Right kidney (tissue), 1 donor: Measurements from ENCODE around the gene GOT2.
A peak's percentile ranks its signal among the peaks of the same experiment; 100 is the strongest.
"Not testable (repeated sequence)": the region's sequence is repeated elsewhere in the genome, so short reads cannot be mapped to it uniquely, and the experiment has no call there.

ENCODE experiments used
- DNase-seq: peaks from one replicate; pipeline ENCODE4 v3.0.0-alpha.2; 2016

The GOT2 gene

GRCh38 chr16:58727028-58727781, 6.9 kb downstream of the GOT2 start:
- no peak for DNase-seq

GRCh38 chr16:58723109-58723508, 11.0 kb downstream of the GOT2 start:
- DNase-seq = no peak

GRCh38 chr16:58717994-58718393, 16.1 kb downstream of the GOT2 start:
- no peak for DNase-seq

GRCh38 chr16:58716468-58716867, 17.6 kb downstream of the GOT2 start:
- DNase-seq = no peak

GRCh38 chr16:58713742-58714141, 20.4 kb downstream of the GOT2 start:
- DNase-seq = no peak

GRCh38 chr16:58709333-58709732, 24.8 kb downstream of the GOT2 start:
- DNase-seq = peak; percentile 17

- DNase-seq = no peak
These were observed 35.0 kb downstream of the GOT2 start for GRCh38 chr16:58699151-58699550.

- DNase-seq = no peak
These were observed 38.7 kb downstream of the GOT2 start for GRCh38 chr16:58695368-58695767.

- DNase-seq = no peak
These were observed 41.7 kb downstream of the GOT2 start for GRCh38 chr16:58692450-58692849.

- DNase-seq = not testable (repeated sequence)
These were observed 47.0 kb downstream of the GOT2 start for GRCh38 chr16:58686985-58687706.

- no peak for DNase-seq
These were observed 49.0 kb downstream of the GOT2 start for GRCh38 chr16:58685084-58685449.

- DNase-seq = peak; percentile 75
These were observed 49.6 kb downstream of the GOT2 start, which contains the start of gene SLC38A7 for GRCh38 chr16:58684354-58685083. TSS of gene SLC38A7 (minus strand) at chr16:58684770. CDS start at chr16:58680126, 4,644 bp downstream.

- no peak for DNase-seq
These were observed 50.1 kb downstream of the GOT2 start for GRCh38 chr16:58684001-58684353.

- no peak for DNase-seq
These were observed 54.4 kb downstream of the GOT2 start for GRCh38 chr16:58679763-58680162.

- DNase-seq = no peak
These were observed 55.4 kb downstream of the GOT2 start for GRCh38 chr16:58678716-58679115.

- no peak for DNase-seq
These were observed 55.8 kb downstream of the GOT2 start for GRCh38 chr16:58678269-58678668.

GRCh38 chr16:58670946-58671583, 63.1 kb downstream of the GOT2 start:
- DNase-seq = no peak

- DNase-seq = no peak
These were observed 63.9 kb downstream of the GOT2 start for GRCh38 chr16:58670177-58670576.

GRCh38 chr16:58665200-58665599, 68.9 kb downstream of the GOT2 start:
- no peak for DNase-seq

GRCh38 chr16:58661199-58661830, 72.8 kb downstream of the GOT2 start:
- DNase-seq = no peak

- not testable (repeated sequence) for DNase-seq
These were observed 74.2 kb downstream of the GOT2 start for GRCh38 chr16:58659911-58660310.

GRCh38 chr16:58658796-58659211, 75.3 kb downstream of the GOT2 start:
- no peak for DNase-seq
